Activated naive CD4-positive, alpha-beta T cell treated with anti-CD3 and anti-CD28 coated beads for 36 hours (primary cell): Measurements from ENCODE around the gene POP4. TPM values are rescaled to one million over a fixed set of nuclear protein-coding genes. Genes with fewer than 3 reads are reported as not detected.
"Not testable (repeated sequence)": the region's sequence is repeated elsewhere in the genome, so short reads cannot be mapped to it uniquely, and the experiment has no call there.

ENCODE experiments used
- CTCF ChIA-PET: fragments of 350-600 bp; sonication (Branson Sonifier 250); formaldehyde crosslinking; loops from one replicate; lab custom pipeline; 2021; ENCODE audit warnings: antibody characterized with exemption; lab: Charles Lee
- DNase-seq: peaks from one replicate; pipeline ENCODE4 v3.0.0-alpha.2; 2020
- H3K27ac Mint-ChIP-seq: one replicate; pipeline ENCODE4 v1.8.0; 2021; ENCODE audit warnings: mild to moderate bottlenecking, mixed read lengths
- H3K27me3 Mint-ChIP-seq: one replicate; pipeline ENCODE4 v1.8.0; 2021; ENCODE audit warnings: low read depth, mixed read lengths
- H3K36me3 Mint-ChIP-seq: one replicate; pipeline ENCODE4 v1.8.0; 2021; ENCODE audit warnings: low read depth, mixed read lengths
- H3K4me1 Mint-ChIP-seq: one replicate; pipeline ENCODE4 v1.8.0; 2021; ENCODE audit warnings: low read depth, mixed read lengths
- H3K4me3 Mint-ChIP-seq: one replicate; pipeline ENCODE4 v1.8.0; 2021; ENCODE audit warnings: mild to moderate bottlenecking, moderate library complexity, mixed read lengths
- H3K9me3 Mint-ChIP-seq: one replicate; pipeline ENCODE4 v1.8.0; 2021; ENCODE audit warnings: mixed read lengths
- intact Hi-C: fragments of 100-400 bp; cut with micrococcal nuclease; formaldehyde crosslinking; loops from one replicate; pipeline ENCODE4 v1.15.1; 2023
- total RNA-seq, 2 experiments: library from RNA; stranded (reverse); gene quantifications; one replicate each; pipeline ENCODE4 v1.2.3, GENCODE V29; 2021

The POP4 gene
- total RNA-seq, result 10 to 100 TPM; 79.5 to 83.3 TPM

- Mint-ChIP-seq H3K36me3 (peaks cover 11% of the 10 kb centered on the region), H3K9me3 (no peaks in the 10 kb centered on the region), H3K27ac (peak within 1 kb of the TSS; percentile 100), H3K4me1 (peaks cover 26% of the 10 kb centered on the region), H3K4me3 (peak within 1 kb of the TSS; percentile 100), H3K27me3 (no peaks in the 10 kb centered on the region)
- intact Hi-C loops, result loop anchor here (1.0 to 10.0 kb wide), 12 partner anchors 19 to 1814 kb away; partner anchors contain the start of genes PLEKHF1, UQCRFS1 and URI1
- peak; percentile 99 for DNase-seq
- CTCF ChIA-PET, result interaction anchor here (0.5 to 6.9 kb wide), 13 partner anchors 14 to 343 kb away, joined by 3 to 102 read pairs (median 5); partner anchors contain the start of gene PLEKHF1
Observed at GRCh38 chr19:29605653-29606419, at the start of gene POP4. POP4 (plus strand) TSS chr19:29606283; CDS start chr19:29606319, 36 bp downstream.

GRCh38 chr19:29559110-29559509 lies 47.0 kb upstream of the POP4 start:
- H3K36me3 Mint-ChIP-seq, H3K4me3 Mint-ChIP-seq, CTCF ChIA-PET, H3K27ac Mint-ChIP-seq, intact Hi-C loops, DNase-seq, H3K4me1 Mint-ChIP-seq: not testable (repeated sequence)
- Mint-ChIP-seq H3K27me3 (peaks cover 22% of the 10 kb centered on the region), H3K9me3 (peaks cover 28% of the 10 kb centered on the region)

GRCh38 chr19:29559743-29560142 lies 46.3 kb upstream of the POP4 start:
- CTCF ChIA-PET, result no interaction called here
- Mint-ChIP-seq H3K27me3 (peaks cover 23% of the 10 kb centered on the region), H3K9me3 (peaks cover 23% of the 10 kb centered on the region), H3K4me1 (peaks cover 3% of the 10 kb centered on the region), H3K4me3 (no peak overlapping the region), H3K27ac (no peak overlapping the region), H3K36me3 (peaks cover 4% of the 10 kb centered on the region)
- intact Hi-C loops, result no loop called here
- no peak for DNase-seq

GRCh38 chr19:29560313-29561075 lies 45.6 kb upstream of the POP4 start:
- Mint-ChIP-seq H3K27ac (no peak overlapping the region), H3K4me3 (no peak overlapping the region), H3K36me3 (peaks cover 2% of the 10 kb centered on the region), H3K4me1 (peaks cover 9% of the 10 kb centered on the region), H3K9me3 (peaks cover 20% of the 10 kb centered on the region), H3K27me3 (peaks cover 25% of the 10 kb centered on the region)
- CTCF ChIA-PET, result no interaction called here
- DNase-seq, result no peak
- intact Hi-C loops, result no loop called here

GRCh38 chr19:29561601-29562000 lies 44.5 kb upstream of the POP4 start:
- peaks cover 24% of the 10 kb centered on the region for H3K27me3 Mint-ChIP-seq
- intact Hi-C loops, result no loop called here
- H3K36me3 Mint-ChIP-seq, result peaks cover under 1% of the 10 kb centered on the region
- H3K9me3 Mint-ChIP-seq, result peaks cover 17% of the 10 kb centered on the region
- no peak for DNase-seq
- CTCF ChIA-PET, result no interaction called here
- H3K4me3 Mint-ChIP-seq, result no peak overlapping the region
- no peak overlapping the region for H3K27ac Mint-ChIP-seq
- H3K4me1 Mint-ChIP-seq, result peaks cover 9% of the 10 kb centered on the region

GRCh38 chr19:29562299-29563297 lies 43.5 kb upstream of the POP4 start:
- no peak for DNase-seq
- Mint-ChIP-seq H3K36me3 (no peaks in the 10 kb centered on the region), H3K27ac (no peak overlapping the region), H3K9me3 (peaks cover 16% of the 10 kb centered on the region), H3K27me3 (peaks cover 25% of the 10 kb centered on the region), H3K4me1 (peaks cover 9% of the 10 kb centered on the region), H3K4me3 (no peak overlapping the region)
- intact Hi-C loops, result no loop called here
- CTCF ChIA-PET, result no interaction called here

- intact Hi-C loops, result no loop called here
- Mint-ChIP-seq H3K27ac (no peak overlapping the region), H3K4me1 (peaks cover 9% of the 10 kb centered on the region), H3K27me3 (peaks cover 28% of the 10 kb centered on the region), H3K9me3 (peaks cover 12% of the 10 kb centered on the region), H3K36me3 (no peaks in the 10 kb centered on the region), H3K4me3 (no peak overlapping the region)
- no peak for DNase-seq
- CTCF ChIA-PET, result no interaction called here
Observed at GRCh38 chr19:29563486-29564101, 42.5 kb upstream of the POP4 start.

- intact Hi-C loops, result no loop called here
Observed at GRCh38 chr19:29564574-29565005, 41.5 kb upstream of the POP4 start.

GRCh38 chr19:29565171-29565570 lies 40.9 kb upstream of the POP4 start:
- Mint-ChIP-seq H3K27me3 (peaks cover 29% of the 10 kb centered on the region), H3K4me3 (no peak overlapping the region), H3K36me3 (no peaks in the 10 kb centered on the region), H3K27ac (no peak overlapping the region), H3K9me3 (peaks cover 2% of the 10 kb centered on the region), H3K4me1 (peaks cover 9% of the 10 kb centered on the region)
- CTCF ChIA-PET, result no interaction called here
- DNase-seq, result no peak
- intact Hi-C loops, result no loop called here

More at GRCh38 chr19:29564574-29565005, 41.5 kb upstream of the POP4 start:
- H3K4me1 Mint-ChIP-seq, result peaks cover 9% of the 10 kb centered on the region
- peaks cover 28% of the 10 kb centered on the region for H3K27me3 Mint-ChIP-seq
- CTCF ChIA-PET, result no interaction called here
- no peaks in the 10 kb centered on the region for H3K36me3 Mint-ChIP-seq
- no peak overlapping the region for H3K4me3 Mint-ChIP-seq
- DNase-seq, result no peak
- H3K27ac Mint-ChIP-seq, result no peak overlapping the region
- H3K9me3 Mint-ChIP-seq, result peaks cover 8% of the 10 kb centered on the region

- no peak for DNase-seq
- Mint-ChIP-seq H3K4me3 (no peak overlapping the region), H3K36me3 (no peaks in the 10 kb centered on the region), H3K9me3 (no peaks in the 10 kb centered on the region), H3K27ac (no peak overlapping the region), H3K4me1 (peaks cover 9% of the 10 kb centered on the region), H3K27me3 (peaks cover 32% of the 10 kb centered on the region)
- intact Hi-C loops, result no loop called here
- CTCF ChIA-PET, result no interaction called here
Observed at GRCh38 chr19:29566496-29567054, 39.5 kb upstream of the POP4 start.

GRCh38 chr19:29567366-29567915 lies 38.6 kb upstream of the POP4 start:
- intact Hi-C loops, result no loop called here
- H3K9me3 Mint-ChIP-seq, result no peaks in the 10 kb centered on the region
- H3K36me3 Mint-ChIP-seq, result no peaks in the 10 kb centered on the region
- no peak overlapping the region for H3K27ac Mint-ChIP-seq
- no peak for DNase-seq
- CTCF ChIA-PET, result interaction anchor here (0.6 kb wide), 2 partner anchors 164 to 307 kb away, joined by 3 read pairs; no protein-coding TSS in a partner anchor
- no peak overlapping the region for H3K4me3 Mint-ChIP-seq
- peaks cover 9% of the 10 kb centered on the region for H3K4me1 Mint-ChIP-seq
- H3K27me3 Mint-ChIP-seq, result peaks cover 39% of the 10 kb centered on the region
